Measurements from ENCODE around the gene ATF7.
"Not testable (repeated sequence)": the region's sequence is repeated elsewhere in the genome, so short reads cannot be mapped to it uniquely, and the experiment has no call there.

The ATF7 gene

DNA sequence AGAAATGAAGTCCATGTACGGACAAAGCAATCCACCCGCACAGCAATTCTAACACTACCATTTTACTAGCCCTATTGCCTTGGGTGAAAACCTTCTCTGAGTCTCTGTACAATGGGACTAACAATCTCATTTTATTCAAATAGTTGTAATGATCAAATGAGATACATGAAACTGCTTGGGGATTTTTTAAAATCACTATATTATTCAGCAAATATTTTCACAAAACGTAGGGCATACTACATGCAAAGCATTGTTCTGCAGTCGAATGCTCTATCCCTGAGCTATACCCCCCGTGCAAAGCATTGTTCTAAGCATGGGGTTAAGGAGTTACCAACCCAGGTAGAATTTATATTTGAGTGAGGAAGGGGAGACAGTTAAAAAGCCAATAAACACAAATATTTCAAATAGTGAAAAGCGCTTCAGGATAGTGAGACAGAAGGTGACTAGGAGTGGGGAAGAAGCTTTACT, 554 bp upstream of the ATF7 start:
- no peak for DNase-seq

DNA sequence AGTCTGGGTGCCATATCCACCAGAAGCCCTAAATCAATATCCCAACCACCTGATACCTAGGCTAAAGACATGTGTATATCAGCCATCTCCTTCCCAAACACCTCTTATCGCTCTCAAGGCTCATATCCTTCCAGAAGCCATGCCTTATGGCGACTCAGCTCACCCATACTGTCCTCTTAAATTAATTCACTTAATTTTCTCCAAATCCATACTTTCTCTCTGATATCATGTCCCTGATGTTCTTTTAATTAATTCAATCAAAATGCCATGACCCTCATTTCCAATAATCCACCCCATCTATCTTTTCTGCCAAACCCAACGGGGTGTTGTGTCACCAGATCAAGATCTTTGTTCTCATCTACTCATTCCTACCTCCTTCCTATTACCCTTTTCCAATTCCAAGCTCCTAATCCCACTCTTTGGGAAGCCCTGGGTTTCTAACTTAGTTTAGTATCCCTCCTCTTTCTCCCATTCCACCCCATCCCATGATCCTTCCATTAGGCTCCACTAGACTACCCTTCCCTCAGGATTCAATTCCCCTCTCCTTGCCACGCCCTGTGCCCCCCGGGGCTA, 723 bp downstream of the ATF7 start:
- DNase-seq, result no peak

DNA sequence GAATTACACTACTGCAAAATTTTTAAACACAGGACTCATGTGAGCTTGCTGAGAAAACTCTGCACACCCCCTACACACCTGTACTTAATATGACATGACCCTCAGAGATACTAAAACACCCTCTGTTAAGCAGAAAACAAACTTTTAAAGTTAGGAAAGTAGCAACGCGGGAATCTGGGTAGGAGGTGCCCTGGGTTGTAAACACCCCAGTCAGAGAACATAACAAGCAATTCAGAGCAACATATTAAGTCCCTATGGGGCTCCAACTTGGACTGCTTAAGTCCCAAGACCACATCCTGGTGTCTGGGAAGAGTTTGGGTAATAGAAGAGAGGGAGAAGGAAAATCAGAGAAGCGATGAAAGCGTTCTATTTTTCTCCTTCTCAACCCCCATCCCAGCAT, 1.2 kb downstream of the ATF7 start:
- DNase-seq, result no peak

DNA sequence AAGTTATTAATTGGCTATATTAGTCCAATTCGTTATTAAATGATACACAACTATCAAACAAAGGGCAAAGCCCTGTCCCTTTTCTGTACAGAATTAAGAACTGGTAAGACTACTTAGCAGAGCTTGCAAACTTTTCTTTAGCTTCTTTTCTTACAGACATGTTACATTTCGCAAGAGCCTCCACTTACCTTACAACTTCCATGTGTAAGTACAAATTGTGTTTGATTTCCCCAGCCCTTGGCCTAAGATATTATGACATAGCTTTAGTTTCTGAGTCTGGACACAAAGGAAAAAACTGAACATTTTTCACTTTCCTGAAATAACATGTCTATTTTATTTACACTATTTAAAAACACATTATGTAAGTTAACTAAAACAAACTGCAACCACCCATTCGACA, 1.7 kb downstream of the ATF7 start:
- DNase-seq, result no peak

DNA sequence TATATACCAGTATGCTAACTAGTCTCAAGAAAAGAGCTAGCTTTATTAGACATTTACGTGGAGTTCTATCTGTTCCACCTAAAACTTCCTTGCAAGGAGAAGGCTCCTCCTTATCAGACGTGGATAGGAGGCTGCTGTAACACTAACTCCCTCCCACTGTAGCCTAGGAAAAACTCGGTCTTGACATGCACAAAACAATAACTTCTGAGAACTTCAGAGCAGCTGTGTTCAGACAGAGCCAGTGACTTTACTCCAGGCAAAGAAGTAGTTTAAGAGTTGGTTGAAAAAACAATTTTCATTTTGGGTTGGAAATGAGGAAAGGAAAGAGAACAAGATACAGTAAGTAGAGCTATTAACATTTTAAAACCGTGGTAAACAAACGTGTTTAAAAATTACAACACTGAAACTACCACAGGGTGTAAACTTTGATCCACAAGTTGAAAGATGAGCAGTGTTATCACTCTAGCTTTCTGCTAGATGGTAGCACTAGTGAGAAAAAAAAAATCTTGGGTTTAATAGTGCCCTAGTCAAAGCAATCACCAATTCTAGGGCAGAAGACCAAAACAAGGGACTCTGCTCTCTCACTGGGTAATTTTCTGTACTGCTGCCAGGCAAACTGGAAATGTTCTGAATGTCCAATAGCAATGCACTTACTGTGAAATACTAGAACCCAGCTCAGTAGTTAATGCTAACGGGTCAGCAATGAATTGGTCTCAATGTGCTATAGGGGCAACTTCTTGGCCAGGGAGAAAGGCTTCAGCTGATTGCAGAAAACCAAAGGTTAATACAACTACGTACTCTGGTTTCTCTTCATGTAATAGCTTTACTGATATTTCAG, 2.4 kb downstream of the ATF7 start:
- DNase-seq, result no peak

DNA sequence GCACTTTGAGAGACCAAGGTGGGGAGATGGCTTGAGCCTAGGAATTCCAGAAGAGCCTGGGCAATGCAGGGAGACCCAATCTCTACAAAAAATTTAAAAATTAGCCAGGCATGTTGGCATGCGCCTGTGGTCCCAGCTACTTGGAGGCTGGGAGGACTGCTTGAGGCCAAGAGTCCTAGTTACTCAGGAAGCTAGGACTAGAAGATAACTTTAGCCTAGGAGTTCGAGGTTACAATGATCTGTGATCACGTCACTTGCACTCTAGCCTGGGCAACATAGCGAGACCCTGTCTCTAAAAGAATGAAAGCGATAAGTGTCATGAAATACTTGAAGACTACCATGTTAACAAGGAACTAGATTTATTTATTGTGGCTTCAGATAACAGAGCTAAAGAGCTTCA, 3.5 kb downstream of the ATF7 start:
- no peak for DNase-seq

DNA sequence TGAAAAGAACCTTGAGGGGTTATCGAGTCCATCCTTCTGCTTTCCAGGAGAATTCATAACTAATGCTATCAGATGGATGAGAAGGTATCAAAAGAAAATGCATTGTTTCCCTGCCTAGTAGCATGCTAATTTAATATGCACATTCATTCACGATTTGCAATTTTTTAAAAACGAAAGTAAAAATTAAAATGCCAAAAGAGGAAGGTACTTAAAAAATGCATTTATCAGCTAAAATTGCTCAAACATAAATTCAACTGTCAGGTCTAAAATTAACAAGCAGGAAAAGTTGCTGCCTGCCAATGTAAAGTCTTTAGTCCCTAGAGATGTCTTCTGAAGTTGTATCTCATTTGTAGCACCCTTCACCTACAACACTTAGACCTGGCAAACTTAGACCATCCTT, 7.9 kb downstream of the ATF7 start:
- no peak for DNase-seq

DNA sequence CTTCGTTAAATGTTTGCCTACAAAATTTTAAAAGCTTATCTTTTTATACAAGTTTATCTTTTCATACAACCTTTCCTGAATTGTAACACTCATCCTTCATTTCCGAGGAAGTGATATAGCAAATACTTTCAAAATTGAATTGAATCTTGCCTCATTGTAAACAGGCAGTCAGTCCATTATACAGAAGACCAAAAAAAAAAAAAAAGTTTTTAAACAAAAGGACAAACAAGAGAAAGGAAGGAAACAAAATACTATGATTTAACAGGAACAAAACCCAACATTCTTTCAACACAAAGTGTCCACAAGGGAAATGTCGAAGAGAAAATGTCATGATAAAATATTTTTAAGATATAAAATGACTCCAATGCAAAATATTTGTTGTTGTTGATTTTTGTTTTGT, 8.5 kb downstream of the ATF7 start:
- DNase-seq, result no peak

DNA sequence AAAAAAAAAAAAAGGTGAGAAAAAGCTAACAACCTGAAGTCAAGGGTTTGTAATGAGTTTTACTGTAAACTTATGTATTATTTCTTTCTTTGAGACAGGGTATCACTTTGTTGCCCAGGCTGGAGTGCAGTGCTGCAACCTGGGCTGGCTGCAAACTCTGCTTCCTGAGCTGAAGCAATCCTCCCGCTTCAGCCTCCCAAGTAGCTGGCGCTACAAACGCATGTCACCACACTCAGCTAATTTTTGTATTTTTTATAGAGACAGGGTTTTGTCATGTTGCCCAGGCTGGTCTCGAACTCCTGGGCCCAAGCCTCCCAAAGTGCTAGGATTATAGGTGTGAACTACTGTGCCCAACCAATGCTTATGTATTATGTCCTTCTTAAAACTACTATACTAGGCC, 9.2 kb downstream of the ATF7 start:
- no peak for DNase-seq

DNA sequence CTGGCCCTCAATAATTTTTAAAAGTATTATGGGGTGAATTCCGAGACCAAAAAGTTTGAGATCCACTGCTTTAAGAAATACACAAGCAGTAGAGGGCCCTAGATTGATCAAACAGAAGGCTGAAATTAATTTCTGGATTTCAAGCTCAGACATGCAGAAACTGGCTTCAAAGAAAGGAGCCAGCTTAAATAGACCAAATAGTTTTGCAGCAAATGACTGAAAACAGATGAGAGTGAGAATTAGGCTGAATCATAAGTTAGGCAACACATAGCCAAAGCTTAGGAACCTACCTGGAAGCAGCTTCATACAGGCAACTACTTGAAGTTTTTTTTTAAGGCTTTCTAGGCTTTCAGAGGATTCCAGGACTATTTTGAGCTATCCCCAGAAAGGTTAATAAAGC, 12.4 kb downstream of the ATF7 start:
- DNase-seq, result no peak

DNA sequence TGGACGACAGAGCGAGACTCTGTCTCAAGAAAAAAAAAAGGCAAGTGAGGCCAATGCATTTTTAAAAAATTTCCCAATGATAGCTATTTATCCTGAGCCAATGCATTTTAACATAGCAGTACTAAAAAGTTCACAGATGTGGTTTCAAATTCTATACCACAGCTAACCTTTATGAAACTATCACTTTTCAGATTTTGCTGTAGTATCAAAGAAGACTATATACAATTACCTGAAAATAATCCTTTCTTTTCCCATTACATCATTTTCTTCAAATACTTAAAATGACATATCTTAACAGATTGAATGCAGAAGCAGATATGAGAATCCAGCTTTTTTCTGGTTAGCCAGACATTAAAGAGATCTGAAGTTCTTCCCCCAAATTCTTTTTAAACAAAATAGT, 13.2 kb downstream of the ATF7 start:
- no peak for DNase-seq

DNA sequence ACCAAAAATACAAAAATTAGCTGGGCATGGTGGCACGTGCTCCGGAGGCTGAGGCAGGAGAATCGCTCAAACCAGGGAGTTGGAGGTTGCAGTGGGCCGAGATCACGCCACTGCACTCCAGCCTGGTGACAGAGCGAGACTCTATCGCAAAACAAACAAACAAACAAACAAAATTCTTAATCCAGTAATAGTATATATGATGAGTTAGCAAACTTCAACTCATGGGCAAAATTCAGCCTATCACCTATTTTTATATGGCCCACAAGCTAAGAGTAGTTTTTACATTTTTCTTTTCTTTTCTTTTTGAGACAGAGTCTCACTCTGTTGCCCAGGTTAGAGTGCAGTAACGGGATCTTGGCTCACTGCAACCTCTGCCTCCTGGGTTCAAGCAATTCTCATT, 14.9 kb downstream of the ATF7 start:
- no peak for DNase-seq

DNA sequence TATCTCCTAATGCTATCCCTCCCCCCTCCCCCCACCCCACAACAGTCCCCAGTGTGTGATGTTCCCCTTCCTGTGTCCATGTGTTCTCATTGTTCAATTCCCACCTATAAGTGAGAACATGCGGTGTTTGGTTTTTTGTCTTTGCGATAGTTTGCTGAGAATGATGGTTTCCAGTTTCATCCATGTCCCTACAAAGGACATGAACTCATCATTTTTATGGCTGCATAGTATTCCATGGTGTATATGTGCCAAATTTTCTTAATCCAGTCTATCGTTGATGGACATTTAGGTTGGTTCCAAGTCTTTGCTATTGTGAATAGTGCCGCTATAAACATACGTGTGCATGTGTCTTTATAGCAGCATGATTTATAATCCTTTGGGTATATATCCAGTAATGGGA, 19.5 kb downstream of the ATF7 start:
- DNase-seq, result not testable (repeated sequence)

DNA sequence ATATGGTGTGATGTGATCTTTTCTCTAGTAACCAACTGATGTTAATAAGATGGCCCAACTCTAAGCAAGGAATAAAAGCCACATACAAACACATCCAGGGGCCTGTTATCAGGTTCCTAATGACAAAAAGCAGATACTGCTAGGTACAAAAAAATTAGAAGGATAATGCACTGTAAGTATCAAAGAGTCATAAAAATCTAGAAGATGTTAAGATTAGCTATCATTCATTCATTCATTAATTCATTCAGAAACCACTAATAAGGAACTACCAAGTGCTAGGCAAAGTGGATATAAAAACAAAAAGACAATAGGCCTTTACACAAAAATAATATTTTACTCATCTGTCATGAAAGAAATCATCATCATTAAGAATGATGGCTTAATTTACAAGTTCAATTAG, 21.6 kb downstream of the ATF7 start:
- no peak for DNase-seq

DNA sequence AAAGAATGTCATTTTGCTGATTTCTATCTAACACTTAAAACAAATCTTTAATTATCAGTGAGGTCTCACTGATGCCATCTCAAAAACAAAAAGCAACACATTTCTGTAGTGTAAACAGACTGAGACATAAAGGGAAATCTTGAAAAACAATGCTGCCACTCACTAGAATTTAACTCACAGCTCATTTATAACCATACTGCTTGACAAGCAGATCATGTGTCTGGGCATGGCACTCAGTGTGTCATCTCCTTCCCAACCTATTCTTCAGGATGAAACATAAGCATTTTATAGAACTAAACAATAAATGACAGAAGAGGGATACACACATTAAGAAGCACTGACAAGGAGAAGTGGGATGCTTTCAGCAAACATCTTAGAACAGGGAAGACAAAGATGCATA, 22.4 kb downstream of the ATF7 start:
- no peak for DNase-seq

DNA sequence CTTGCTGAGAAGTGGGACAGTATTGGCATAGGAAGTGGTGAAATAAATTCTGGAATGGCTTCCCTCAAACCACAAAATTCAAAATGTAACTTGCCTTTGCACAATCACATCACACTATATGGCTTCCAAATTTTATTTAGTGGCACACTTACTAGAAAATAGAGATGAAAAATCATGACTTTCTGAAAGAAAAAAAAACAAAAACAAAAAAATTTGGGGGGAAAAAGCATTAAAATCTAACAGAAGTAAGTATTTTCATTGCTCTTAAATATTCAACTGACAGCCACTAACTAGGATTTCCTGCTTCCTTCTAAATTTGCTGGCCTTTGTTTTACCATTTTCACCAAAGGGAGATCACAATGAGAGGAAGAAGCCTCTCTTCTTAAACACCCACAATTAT, 23.0 kb downstream of the ATF7 start:
- DNase-seq, result no peak

DNA sequence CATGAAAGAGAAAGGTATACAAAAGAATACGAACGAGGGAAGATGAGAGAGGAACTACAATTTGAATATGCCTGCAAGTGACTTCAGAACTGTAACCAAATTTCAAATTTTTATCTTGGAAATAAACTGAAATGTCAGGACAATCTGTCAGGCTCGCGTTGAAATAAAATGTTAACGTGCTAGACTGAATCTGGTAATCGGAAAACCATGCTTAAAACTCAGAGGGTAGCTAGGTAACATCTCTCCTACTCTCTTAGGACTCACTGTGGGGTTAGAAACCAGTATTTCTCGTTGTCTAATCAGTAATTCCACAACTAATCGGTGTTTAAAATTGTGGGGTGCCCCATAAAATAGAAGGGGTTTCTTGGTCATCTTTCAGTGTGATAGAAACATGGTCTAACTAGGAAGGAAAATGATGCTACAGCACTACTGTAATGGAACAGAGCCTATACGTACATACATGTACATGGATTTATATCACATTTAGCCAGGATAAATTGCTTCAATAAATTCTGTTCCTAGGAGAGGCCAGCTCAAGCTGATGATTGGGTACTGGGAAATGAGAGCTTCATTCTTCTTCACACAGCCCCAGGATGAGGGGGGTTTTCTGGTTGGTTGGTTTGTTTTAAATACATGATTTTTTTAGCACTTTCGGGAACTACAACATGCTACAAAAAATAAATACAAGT, 23.9 kb downstream of the ATF7 start:
- DNase-seq, result no peak

DNA sequence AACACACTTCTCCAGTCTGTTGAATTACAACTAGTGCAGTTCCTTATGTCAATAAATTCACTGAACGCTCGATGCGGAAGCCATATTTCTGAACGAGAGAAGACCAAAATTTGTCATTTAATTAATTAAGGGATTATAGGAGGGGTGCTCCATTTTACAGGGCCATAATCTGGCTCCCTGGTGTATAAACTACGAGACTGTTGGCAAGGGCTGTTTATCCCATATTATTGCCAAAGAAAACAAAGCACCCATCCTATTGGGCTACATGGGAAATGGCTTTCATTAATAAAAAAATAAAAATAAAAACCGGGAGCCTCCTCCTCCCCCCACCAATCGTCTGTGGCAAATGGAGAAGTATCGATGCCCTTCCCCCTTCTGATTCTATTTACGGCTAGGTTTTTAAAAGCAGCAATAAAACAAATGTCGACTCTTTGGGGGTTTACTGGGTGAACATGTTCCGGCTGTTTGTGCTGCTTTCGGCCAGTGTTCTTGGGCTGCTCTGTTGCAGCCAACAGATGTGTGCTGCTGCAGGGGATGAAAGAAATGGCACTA, 24.8 kb downstream of the ATF7 start:
- no peak for DNase-seq

DNA sequence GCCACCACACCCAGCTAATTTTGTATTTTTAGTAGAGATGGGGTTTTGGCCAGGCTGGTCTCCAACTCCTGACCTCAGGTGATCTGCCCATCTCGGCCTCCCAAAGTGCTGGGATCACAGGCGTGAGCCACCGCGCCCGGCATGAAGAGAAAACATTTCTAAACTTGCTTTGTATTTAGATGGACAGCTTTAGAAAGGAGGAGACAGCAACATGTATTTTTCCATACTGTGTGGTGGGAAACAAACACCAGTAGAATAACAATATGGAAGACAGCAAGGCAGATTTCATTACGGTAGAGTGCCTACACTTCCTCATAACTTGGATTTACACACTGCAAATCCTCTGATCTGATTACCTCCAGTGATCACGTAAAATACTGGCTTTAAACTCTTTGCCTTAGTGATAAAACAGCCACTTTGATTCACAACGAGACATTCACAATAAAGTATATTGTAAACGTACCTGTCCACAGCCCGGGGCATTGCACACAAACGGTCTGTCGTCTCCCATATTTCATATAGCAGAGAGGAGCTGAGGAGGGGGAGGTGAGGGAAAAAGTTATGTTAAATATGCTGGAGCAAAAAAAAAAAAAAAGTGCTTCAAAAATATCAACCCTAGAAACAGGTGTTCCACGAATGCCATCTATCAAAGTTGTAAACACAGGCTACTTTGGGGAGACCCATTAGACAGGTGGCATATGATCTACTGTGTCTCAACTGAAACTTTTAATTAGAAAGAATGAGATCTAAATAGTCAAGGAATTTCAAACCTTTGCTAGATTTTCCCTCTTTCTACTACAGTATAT, 25.5 kb downstream of the ATF7 start:
- no peak for DNase-seq

DNA sequence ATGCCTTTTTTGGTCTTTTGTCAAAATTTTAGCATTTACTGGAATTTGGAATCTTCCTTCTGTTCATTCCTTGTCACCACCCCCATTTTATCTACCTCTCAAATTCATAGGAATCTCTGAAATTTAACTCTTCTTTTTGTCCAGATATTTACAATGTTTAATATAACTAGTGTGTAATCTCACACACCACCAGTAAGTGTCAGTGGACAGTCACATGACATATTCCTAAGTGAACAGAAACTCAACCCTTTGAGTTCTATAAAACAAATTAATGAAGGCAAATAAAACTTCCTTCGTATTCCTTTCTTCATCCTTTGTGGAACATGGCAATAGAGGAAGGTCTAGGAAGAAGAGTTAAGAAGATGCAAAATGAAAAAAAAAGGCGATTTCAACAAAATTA, 26.6 kb downstream of the ATF7 start:
- DNase-seq, result no peak

DNA sequence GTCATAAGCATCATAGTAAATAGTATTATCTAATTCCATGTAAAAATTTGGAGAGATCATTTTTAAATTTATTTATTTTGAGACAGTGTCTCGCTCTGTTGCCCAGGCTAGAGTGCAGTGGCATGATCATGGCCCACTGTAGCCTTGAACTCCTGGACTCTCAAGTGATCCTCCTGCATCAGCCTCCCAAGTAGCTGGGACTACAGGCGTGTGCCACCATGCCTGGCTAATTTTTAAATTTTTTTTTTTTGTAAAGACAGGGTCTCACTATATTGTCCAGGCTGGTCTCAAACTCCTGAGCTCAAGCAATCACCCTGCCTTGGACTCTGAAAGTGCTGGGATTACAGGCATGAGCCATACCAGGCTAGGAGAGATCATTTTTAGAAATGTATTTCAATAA, 27.2 kb downstream of the ATF7 start:
- DNase-seq, result not testable (repeated sequence)

DNA sequence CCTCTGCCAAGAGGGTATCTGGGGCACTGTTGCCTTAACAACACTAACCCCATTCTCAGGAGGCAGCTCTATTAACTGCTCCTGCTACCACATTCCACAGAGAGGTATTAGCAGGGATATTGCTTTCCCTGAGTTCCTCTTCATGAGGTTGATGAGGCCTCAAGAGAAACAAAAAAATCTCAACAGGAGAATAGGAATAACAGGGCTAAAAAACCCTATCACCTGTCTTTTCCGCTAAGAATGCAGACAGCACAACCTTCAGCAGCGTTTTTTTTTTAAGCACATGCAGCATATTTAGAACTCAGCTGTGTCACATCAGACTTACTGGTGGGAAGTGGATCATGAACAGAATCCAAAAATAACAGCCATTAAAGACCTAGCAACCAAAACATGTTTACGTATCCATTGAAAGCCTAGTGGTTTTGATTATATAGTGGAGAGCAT, 29.2 kb downstream of the ATF7 start:
- DNase-seq, result no peak
